Hepatic stellate cell (primary cell): ENCODE results near the gene KLHL14.
A peak's percentile ranks its signal among the peaks of the same experiment; 100 is the strongest.
"Not testable (repeated sequence)": the region's sequence is repeated elsewhere in the genome, so short reads cannot be mapped to it uniquely, and the experiment has no call there.

Experiments
- DNase-seq: peaks from one replicate; pipeline ENCODE4 v3.0.0; 2011; ENCODE audit warnings: low spot score

The KLHL14 gene

GRCh38 chr18:32717126-32717525 is 55.7 kb downstream of the KLHL14 start:
- DNase-seq: no peak

DNA sequence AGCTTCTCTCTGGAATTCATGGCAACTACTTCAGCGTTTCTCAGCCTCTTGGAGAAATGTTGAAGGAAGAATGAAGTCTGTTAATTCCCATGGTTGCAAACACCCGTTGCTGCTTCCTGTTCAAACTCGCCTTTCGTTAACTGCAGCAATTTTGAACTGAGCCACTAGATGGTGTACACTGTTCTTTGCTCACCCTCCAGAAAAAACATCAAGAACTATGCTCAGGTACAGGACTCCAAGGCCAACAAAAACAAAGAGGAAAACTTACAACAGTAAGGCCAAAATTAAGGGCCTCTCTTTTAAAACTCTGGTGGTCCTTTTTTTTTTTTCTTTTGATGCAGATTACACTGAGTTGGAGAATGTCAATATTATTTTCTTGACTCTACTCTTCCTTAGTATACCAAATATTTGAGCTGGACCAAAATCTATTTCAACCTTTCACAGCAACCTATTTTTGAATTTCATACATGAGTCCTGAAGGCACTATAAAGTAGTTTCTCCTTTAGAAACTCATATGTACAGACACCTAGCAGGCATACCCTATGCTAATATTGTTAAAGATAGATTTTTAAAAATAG is 58.2 kb downstream of the KLHL14 start:
- DNase-seq: peak; percentile 6

DNA sequence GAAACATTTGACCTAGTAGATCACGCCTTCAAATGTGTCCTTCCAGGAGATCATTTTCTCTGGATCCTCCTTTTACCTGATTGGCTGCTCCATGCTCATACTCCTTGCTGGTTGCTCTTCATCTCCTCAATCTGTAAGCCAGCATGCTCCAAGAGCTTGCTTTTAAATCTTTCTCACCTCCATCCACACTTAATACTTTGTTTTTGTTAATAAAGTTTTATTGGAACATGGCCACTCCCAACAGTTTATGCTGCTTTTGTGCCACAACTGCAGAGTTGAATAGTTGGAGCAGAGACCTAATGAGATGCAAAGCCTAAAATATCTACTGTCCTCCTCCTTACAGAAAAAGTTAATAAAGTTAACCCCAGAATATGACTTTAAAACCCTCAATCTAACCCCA is 60.0 kb downstream of the KLHL14 start:
- no peak for DNase-seq

DNA sequence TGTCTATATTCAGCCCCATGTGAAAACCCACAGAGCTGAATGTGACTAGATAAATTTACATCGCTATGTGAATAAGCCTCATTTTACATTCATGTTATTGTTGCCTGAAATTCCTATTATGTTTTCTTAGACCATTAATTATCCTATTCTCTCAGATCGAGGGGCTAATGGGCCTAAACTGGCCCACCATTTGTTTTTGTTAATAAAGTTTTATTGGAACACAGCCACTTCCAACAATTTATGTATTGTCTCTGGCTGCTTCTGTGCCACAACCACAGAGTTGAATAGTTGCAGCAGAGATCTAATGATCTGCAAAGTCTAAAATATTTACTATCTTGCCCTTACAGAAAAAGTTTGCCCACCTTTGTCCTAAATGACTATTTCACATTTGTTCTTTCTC is 61.0 kb downstream of the KLHL14 start:
- no peak for DNase-seq

GRCh38 chr18:32707586-32707985 is 65.2 kb downstream of the KLHL14 start:
- no peak for DNase-seq

DNA sequence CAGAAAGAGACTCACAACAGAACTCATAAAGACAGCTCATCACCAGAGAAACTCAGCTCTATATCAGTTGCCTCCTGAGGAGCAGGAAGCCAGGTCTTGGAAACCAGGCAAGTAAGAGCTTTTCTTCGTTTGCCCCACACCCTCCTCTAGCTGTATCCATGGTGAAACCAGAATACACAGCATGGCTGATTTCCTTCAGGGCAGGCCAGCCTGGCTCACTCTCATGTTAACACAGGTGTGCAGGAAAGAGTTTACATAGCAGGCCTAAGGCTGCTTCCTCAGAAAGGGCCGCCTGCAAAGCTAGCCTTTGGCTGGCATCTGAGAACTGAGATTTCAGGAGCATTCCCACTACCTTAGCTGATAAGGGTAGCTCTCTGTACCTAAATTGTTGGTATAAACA is 65.7 kb downstream of the KLHL14 start:
- DNase-seq: no peak

GRCh38 chr18:32701313-32701712 is 71.5 kb downstream of the KLHL14 start:
- DNase-seq: no peak

DNA sequence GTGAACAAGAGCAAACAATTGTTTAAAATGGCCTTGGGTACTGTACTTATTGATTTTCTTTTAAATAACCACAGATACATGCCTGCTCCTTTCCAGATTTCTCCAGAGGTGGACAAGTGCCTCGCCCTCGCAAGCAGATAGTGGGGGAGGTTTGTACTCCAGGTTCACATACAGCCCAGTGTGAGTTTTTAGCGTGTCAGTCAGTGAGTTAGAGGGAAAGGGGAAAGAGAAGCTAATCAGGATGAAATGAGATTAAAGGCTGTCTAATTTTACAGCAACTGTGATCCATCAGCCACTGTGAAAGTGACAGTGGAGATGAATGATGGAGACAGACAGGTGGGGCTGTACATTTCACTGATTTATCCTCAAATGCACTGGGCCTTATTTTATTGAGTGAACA is 74.7 kb downstream of the KLHL14 start:
- no peak for DNase-seq

DNA sequence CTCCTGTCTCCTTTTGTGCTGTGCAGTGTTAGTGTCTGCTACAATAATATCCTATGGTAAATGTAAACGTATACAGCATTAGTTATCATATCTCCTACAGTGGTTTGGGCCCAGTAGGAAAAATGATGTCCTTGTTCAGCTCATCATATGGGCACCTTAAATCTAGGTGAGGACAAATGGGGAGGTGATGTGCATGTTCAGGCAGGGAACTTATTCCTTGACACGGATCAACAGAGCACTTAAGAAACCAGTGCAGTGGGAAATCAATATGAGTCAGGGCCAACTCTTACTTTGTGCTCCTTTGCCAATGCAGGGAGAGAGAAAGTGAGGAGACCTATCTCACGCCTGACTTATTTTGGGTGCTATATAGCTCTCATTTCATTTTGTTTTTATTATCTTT is 76.4 kb downstream of the KLHL14 start:
- no peak for DNase-seq

DNA sequence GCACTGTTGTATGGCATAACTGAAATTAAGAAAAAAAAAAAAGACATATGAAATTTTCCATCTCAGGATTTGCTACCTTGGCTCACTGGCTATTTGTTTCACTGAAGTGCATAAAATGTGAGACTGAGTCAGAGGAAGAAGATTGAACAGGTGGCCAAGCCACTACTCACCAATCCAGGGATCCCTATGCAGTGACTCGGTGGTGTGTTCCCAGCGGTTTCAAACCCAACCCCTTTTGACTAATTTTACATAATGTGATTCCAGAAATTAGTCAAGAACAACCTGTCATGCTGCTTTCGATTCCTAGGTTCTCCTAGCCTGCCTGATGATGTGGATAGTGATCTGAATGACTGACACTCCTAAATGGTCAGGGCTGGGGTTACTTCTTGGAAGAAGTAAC is 77.3 kb downstream of the KLHL14 start:
- no peak for DNase-seq

DNA sequence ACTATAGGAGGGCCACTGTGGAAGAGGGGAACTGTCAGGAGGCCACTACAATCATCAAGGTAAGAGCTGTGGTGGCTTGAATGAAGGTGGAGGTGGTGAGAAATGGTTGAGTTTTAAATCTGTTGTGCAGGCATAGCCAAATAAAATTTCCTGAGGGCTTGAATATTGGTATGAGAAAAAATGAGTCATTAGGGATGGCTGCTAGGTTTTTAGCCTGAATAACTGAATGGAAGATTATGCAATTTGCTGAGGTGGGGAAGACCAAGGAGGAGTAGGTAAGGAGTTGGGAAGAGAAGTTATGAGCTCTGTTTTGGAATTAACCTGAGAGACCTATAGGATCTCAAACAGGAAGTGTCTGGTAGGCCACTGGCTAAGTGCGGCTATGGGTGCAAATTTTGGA is 84.0 kb downstream of the KLHL14 start:
- DNase-seq: no peak

GRCh38 chr18:32684940-32685339 is 87.9 kb downstream of the KLHL14 start:
- DNase-seq: no peak

- no peak for DNase-seq
Measured at GRCh38 chr18:32684096-32684495, 88.7 kb downstream of the KLHL14 start.

GRCh38 chr18:32683044-32683443 is 89.8 kb downstream of the KLHL14 start:
- DNase-seq: no peak

GRCh38 chr18:32677578-32677977 is 95.2 kb downstream of the KLHL14 start:
- DNase-seq: no peak

GRCh38 chr18:32674491-32674890 is 98.3 kb downstream of the KLHL14 start:
- DNase-seq: no peak

DNA sequence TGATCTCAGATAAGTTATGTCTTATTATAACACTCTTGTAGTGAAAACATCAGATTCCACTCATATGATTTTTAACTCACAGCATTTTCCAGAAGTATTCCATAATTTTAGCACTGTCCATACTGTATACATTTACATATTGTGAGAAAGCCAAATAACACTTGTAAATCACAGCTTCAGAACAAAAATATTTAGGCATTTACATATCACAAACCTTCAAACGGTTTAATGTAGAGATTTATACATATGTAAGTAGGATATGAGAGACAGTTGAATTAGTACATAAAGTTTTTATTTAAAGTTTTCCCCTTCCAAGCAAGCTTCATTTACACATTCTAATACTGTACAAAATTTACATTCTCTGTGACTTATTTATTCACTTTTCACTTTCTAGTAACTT is 100.4 kb downstream of the KLHL14 start:
- DNase-seq: no peak

DNA sequence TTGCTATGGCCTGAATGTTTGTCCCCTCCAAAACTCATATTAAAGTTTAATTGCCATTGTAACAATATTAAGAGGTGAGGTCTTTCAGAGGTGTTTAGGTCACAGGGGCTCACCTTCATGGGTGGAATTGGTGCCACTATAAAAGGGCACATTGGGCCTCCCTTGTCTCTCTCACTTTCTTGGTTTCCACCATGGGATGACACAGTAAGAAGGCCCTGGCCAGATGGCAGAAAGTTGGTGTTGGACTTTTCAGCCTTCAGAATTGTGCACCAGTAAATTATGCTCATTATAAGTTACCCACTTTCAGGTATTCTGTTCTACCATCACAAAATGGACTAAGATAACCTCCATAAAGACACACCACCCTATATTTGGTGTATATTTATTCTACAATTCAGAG is 102.1 kb downstream of the KLHL14 start:
- DNase-seq: no peak

- DNase-seq: no peak
Measured at GRCh38 chr18:32669549-32670165, 103.2 kb downstream of the KLHL14 start.

- DNase-seq: no peak
Measured at GRCh38 chr18:32668956-32669355, 103.9 kb downstream of the KLHL14 start.

DNA sequence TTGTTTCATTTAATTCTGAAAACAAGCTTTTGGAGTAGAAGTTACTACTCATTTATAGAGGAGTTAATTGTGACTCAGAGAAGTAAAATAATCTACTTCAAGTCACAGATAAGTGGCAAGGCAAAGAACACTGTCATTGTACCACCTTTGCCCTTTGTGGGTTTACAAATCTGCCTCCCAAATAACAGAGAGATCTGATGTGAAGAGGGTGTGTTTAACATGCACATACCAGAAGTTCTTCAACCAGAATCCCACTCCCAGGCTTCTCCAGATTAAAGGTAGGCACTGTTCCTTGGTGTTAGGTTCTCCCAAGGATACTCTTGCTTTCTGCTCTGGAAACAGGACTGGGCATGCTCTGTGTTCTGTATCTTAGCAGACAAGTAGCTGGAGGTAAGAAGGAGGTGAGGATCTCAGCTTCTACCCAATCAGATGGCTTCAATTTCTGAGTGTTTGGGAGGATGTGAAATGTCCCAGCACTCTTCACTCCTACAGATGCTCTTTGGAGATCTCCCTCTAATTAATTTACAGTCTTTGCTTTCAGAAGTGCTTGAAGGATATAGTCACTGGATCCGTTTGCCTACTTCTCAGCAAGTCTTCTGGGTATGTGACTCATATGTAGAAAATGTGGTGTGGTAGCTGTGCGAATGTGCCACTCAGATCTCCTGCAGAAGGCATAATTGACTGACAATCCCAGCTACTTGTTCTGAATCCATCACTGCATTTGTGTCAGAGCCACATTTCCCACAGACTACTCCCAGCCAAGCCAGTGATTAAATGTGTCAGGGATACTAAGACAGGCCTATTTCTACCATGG is 111.1 kb downstream of the KLHL14 start:
- DNase-seq: no peak

DNA sequence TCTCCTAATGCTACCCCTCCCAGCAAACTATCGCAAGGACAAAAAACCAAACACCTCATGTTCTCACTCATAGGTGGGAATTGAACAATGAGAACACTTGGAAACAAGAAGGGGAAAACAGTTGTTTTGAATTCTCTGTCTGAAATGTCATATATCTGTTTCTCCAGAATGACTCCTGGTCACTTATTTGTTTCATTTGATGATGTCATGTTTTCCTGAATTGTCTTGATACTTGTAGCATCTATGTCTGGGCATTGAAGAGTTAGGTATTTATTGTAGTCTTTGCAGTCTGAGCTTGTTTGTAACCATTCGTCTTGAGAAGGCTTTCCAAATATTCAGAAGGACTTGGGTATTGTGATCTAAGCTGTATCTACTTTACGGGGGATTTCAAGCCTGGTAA is 118.3 kb downstream of the KLHL14 start:
- not testable (repeated sequence) for DNase-seq

DNA sequence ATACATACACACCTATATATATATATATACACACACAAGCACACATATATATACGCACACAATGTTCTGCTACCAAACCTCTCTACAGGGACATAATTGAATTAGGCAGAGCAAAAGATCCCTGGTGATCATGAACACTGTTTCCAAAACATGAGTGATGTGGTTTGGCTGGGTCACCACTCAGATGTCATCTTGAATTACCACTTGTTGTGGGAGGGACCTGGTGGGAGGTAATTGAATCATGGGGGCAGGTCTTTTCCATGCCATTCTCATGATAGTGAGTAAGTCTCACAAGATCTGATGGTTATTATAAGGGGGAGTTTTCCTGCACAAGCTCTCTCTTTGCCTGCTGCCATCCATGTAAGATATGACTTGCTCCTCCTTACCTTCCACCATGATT is 135.2 kb downstream of the KLHL14 start:
- not testable (repeated sequence) for DNase-seq

DNA sequence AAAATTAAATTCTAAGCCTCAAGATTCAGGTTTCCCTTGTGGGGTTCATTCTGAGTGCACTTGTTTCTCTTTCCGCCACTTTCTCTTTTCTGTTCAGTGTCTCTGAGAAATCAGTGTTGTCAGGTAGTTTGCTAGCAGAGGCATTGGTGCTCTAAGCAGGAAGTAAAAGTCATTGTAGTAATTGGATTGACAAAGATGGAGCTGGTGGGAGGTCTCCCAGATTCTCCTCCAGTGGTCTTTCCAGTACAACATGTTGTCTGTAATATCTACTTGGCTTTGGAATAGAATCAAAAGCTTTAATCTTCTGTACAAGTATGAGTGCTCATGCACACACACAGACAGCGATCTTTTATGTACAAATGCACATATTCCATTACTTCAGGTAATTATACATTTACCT is 135.6 kb downstream of the KLHL14 start:
- DNase-seq: no peak
